Endothelial cell of umbilical vein (primary cell): Measurements from ENCODE around the gene MAP4K4. TPM values are rescaled to one million over a fixed set of nuclear protein-coding genes. Genes with fewer than 3 reads are reported as not detected.
"Not testable (repeated sequence)": the region's sequence is repeated elsewhere in the genome, so short reads cannot be mapped to it uniquely, and the experiment has no call there.

Source experiments
- BruUV-seq: library from RNA; stranded (reverse); fragments of 400-500 nt; replicated peaks from 2 replicates; lab custom pipeline; 2021; lab: Mats Ljungman, UMichigan
- CTCF ChIA-PET: fragments of 300-600, 350-600 bp; sonication (Branson Sonifier 250); formaldehyde crosslinking; loops from one replicate; lab custom pipeline; 2021; ENCODE audit warnings: antibody characterized with exemption, inconsistent platforms; lab: Charles Lee
- POLR2A ChIA-PET: fragments of 300-600, 350-600 bp; sonication (Branson Sonifier 250); formaldehyde crosslinking; loops from one replicate; lab custom pipeline; 2021; ENCODE audit warnings: antibody characterized with exemption, inconsistent platforms; lab: Charles Lee
- DNase-seq: peaks from one replicate; pipeline ENCODE4 v3.0.0-alpha.2; 2011; ENCODE audit warnings: low read depth, low spot score
- FAIRE-seq: peaks from 2 replicates; lab custom pipeline; 2011; peaks lifted over from hg19 to GRCh38; lab: Jason Lieb, UNC
- H2AFZ ChIP-seq: 2 replicates; pipeline ENCODE4 v1.6.0; 2012; ENCODE audit warnings: low read depth, low read length, control low read depth, inconsistent platforms
- H3K27ac ChIP-seq: 2 replicates; pipeline ENCODE4 v1.5.1; 2011; ENCODE audit warnings: low read depth, mild to moderate bottlenecking, control low read depth, low read length, moderate library complexity; ENCODE audit not compliant: insufficient read depth
- H3K27me3 ChIP-seq, 2 experiments: 2 replicates each; pipeline versions ENCODE4 v1.6.0 to v1.6.1; 2011; ENCODE audit warnings: low read length in 2 of 2, mixed read lengths in 1 of 2; ENCODE audit not compliant: control insufficient read depth in 2 of 2, insufficient read depth in 2 of 2
- H3K36me3 ChIP-seq, 2 experiments: 2 replicates in 1 of 2; 3 replicates in 1 of 2; pipeline ENCODE4 v1.5.1; 2011; ENCODE audit warnings: low read length in 2 of 2, mild to moderate bottlenecking in 1 of 2, moderate library complexity in 1 of 2; ENCODE audit not compliant: control insufficient read depth in 2 of 2, insufficient read depth in 2 of 2; ENCODE audit errors: extremely low read depth in 1 of 2
- H3K4me1 ChIP-seq: 3 replicates; pipeline ENCODE4 v1.5.1; 2011; ENCODE audit warnings: mild to moderate bottlenecking, low read length; ENCODE audit not compliant: control insufficient read depth, insufficient read depth; ENCODE audit errors: extremely low read depth
- H3K4me2 ChIP-seq: 2 replicates; pipeline ENCODE4 v1.6.1; 2011; ENCODE audit warnings: low read length, control low read depth, mixed read lengths; ENCODE audit not compliant: insufficient read depth
- H3K4me3 ChIP-seq, 3 experiments: fragments of 200-600 bp in 1 of 3; sonication (generic), shearing (Covaris generic) in 1 of 3; replicated peaks in 1 of 3; 2 replicates each; pipeline ENCODE4 v1.5.1; 2011 to 2016; ENCODE audit warnings: control low read depth in 3 of 3, low read length in 3 of 3, mild to moderate bottlenecking in 2 of 3, inconsistent platforms in 1 of 3, low read depth in 1 of 3, moderate library complexity in 1 of 3; ENCODE audit not compliant: insufficient read depth in 1 of 3
- H3K79me2 ChIP-seq: 2 replicates; pipeline ENCODE4 v1.6.0; 2012; ENCODE audit warnings: low read length, inconsistent platforms; ENCODE audit not compliant: control insufficient read depth, insufficient read depth
- H3K9ac ChIP-seq: replicated peaks from 2 replicates; pipeline ENCODE3; 2011; ENCODE audit warnings: low read length, control low read depth; ENCODE audit not compliant: insufficient read depth; ENCODE audit errors: extremely low read depth
- H3K9me1 ChIP-seq: replicated peaks from 3 replicates; pipeline ENCODE4 v1.6.0; 2011; ENCODE audit warnings: mild to moderate bottlenecking, low read length; ENCODE audit not compliant: control insufficient read depth, insufficient read depth; ENCODE audit errors: extremely low read depth
- H3K9me3 ChIP-seq: replicated peaks from 2 replicates; pipeline ENCODE4 v1.5.1; 2012; ENCODE audit warnings: low read length, inconsistent platforms; ENCODE audit not compliant: control insufficient read depth, insufficient read depth
- H4K20me1 ChIP-seq: replicated peaks from 2 replicates; pipeline ENCODE3; 2011; ENCODE audit warnings: mild to moderate bottlenecking, low read length; ENCODE audit not compliant: control insufficient read depth, insufficient read depth; ENCODE audit errors: extremely low read depth
- EZH2 ChIP-seq: IDR thresholded peaks from 2 replicates; pipeline ENCODE4 v1.6.1; 2012; ENCODE audit warnings: borderline replicate concordance, low read depth, mild to moderate bottlenecking, moderate library complexity, low read length, inconsistent platforms; ENCODE audit not compliant: severe bottlenecking
- FOS ChIP-seq: IDR thresholded peaks from 2 replicates; pipeline ENCODE4 v1.6.1; 2011; ENCODE audit warnings: mild to moderate bottlenecking, low read length, moderate library complexity, borderline replicate concordance; ENCODE audit not compliant: insufficient read depth
- GATA2 ChIP-seq: IDR thresholded peaks from 2 replicates; pipeline ENCODE4 v1.7.0; 2011; ENCODE audit warnings: low read depth, mild to moderate bottlenecking, moderate library complexity, mixed read lengths, low read length; ENCODE audit not compliant: insufficient read length, insufficient read depth
- JUN ChIP-seq: IDR thresholded peaks from 2 replicates; pipeline ENCODE4 v1.6.1; 2011; ENCODE audit warnings: borderline replicate concordance, low read depth; ENCODE audit not compliant: insufficient read length, insufficient read depth
- MAX ChIP-seq: IDR thresholded peaks from 2 replicates; pipeline ENCODE4 v1.6.1; 2011; ENCODE audit not compliant: insufficient read depth, insufficient read length
- MYC ChIP-seq: IDR thresholded peaks from one replicate; pipeline ENCODE4 v1.6.1; 2011; ENCODE audit warnings: mild to moderate bottlenecking, low read depth, low read length
- POLR2A ChIP-seq: IDR thresholded peaks from 2 replicates; pipeline ENCODE4 v1.6.1; 2012; ENCODE audit warnings: low read depth, mild to moderate bottlenecking, control low read depth, low read length
- POLR2AphosphoS5 ChIP-seq: IDR thresholded peaks from 2 replicates; pipeline ENCODE4 v1.6.1; 2012; ENCODE audit warnings: low read depth, mild to moderate bottlenecking, control low read depth, low read length, moderate library complexity; ENCODE audit not compliant: insufficient read depth
- dilution Hi-C: fragments of 300-500 bp; cut with MboI; formaldehyde crosslinking; loops from one replicate; pipeline ENCODE4 v1.15.0; 2019; ENCODE audit warnings: low sequenced_read_pairs; ENCODE audit not compliant: extremely low pct_ligation_motif_present
- intact Hi-C: fragments of 100-400 bp; cut with micrococcal nuclease; formaldehyde crosslinking; loops from one replicate; pipeline ENCODE4 v1.10.0; 2022
- polyA plus RNA-seq, 4 experiments: library from polyadenylated mRNA; depleted of rRNA in 3 of 4; stranded (reverse) in 3 of 4; unstranded in 1 of 4; fragments of >200 nt; gene quantifications; 2 replicates each; pipeline versions ENCODE4 v1.2.1 to v1.2.3, GENCODE V29; 2011 to 2012; ENCODE audit warnings: missing spikeins in 1 of 4
- total RNA-seq: library from RNA; stranded (reverse); gene quantifications from 2 replicates; pipeline ENCODE4 v1.2.3, GENCODE V29; 2021
- TF ChIP-seq, protein P1 (sequence below), 2 donors: IDR thresholded peaks; 1 replicate in 1 of 2; 2 replicates in 1 of 2; pipeline ENCODE4 v1.5.1; 2011; ENCODE audit warnings: low read length in 2 of 2, mild to moderate bottlenecking in 2 of 2, moderate library complexity in 2 of 2, control low read depth in 1 of 2, inconsistent platforms in 1 of 2, low read depth in 1 of 2; ENCODE audit not compliant: insufficient read depth in 1 of 2; ENCODE audit errors: extremely low read depth in 1 of 2

Gene MAP4K4
- total and polyA plus RNA-seq, 2 donors (not counting 3 experiments of a cell fraction or from before 2014, with no cell fraction given) = 79.4 to 269 TPM

- FAIRE-seq (no peak), DNase-seq (no peak)
- Histone ChIP-seq H3K4me2 (no peak overlapping the region), H3K9me1 (no peaks in the 10 kb centered on the region), H3K4me1 (no peaks in the 10 kb centered on the region), H3K36me3 (no peaks in the 10 kb centered on the region), H3K4me3 (no peak overlapping the region), H2AFZ (no peak overlapping the region), H4K20me1 (no peaks in the 10 kb centered on the region), H3K27ac (no peak overlapping the region), H3K27me3 (peaks cover 5 to 13% of the 10 kb centered on the region in 2 experiments), H3K9me3 (no peaks in the 10 kb centered on the region), H3K9ac (no peak overlapping the region), H3K79me2 (no peaks in the 10 kb centered on the region)
- BruUV-seq = no TSS peak
- no peak for TF ChIP-seq FOS
- TF ChIP-seq POLR2AphosphoS5 = no peak
- no peak for TF ChIP-seq GATA2
- no peak for TF ChIP-seq JUN
- TF ChIP-seq MYC = no peak
- TF ChIP-seq EZH2 = no peak
- TF ChIP-seq POLR2A = no peak
- TF ChIP-seq, protein P1, sequence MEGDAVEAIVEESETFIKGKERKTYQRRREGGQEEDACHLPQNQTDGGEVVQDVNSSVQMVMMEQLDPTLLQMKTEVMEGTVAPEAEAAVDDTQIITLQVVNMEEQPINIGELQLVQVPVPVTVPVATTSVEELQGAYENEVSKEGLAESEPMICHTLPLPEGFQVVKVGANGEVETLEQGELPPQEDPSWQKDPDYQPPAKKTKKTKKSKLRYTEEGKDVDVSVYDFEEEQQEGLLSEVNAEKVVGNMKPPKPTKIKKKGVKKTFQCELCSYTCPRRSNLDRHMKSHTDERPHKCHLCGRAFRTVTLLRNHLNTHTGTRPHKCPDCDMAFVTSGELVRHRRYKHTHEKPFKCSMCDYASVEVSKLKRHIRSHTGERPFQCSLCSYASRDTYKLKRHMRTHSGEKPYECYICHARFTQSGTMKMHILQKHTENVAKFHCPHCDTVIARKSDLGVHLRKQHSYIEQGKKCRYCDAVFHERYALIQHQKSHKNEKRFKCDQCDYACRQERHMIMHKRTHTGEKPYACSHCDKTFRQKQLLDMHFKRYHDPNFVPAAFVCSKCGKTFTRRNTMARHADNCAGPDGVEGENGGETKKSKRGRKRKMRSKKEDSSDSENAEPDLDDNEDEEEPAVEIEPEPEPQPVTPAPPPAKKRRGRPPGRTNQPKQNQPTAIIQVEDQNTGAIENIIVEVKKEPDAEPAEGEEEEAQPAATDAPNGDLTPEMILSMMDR (IDR thresholded peaks at IDR 0.05; ENCODE audit: extremely low read depth in 1 of 2, insufficient read depth in 1 of 2, low read depth in 1 of 2, low read length in 2 of 2) = no peak
- TF ChIP-seq MAX = no peak
- dilution Hi-C loops = no loop called here
- CTCF ChIA-PET = no interaction called here
- intact Hi-C loops = no loop called here
- POLR2A ChIA-PET = no interaction called here
Observed at GRCh38 chr2:101921953-101922325, 224.4 kb downstream of the MAP4K4 start.

DNA sequence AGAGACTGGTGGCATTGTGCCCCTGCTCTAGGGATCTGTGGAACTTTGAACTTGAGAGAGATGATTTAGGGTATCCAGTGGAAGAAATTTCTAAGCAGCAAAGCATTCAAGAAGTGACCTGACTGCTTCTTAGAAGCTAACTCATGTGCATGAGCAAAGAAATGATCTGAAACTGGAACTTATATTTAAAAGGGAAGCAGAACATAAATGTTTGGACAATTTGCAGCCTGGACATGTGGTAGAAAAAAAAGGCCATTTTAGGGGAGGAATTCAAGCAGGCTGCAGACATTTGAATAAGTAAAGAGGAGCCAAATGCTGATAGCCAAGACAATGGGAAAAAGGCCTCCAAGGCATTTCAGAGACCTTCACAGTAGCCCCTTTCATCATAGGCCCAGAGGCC lies 226.8 kb downstream of the MAP4K4 start:
- POLR2A ChIA-PET, DNase-seq, H3K4me1 ChIP-seq, H3K79me2 ChIP-seq, dilution Hi-C loops, H3K4me2 ChIP-seq, H3K27me3 ChIP-seq, H3K9me3 ChIP-seq, H3K27ac ChIP-seq, H3K9ac ChIP-seq, H3K9me1 ChIP-seq, H3K36me3 ChIP-seq, H2AFZ ChIP-seq, FAIRE-seq, BruUV-seq, CTCF ChIA-PET, H3K4me3 ChIP-seq, H4K20me1 ChIP-seq, intact Hi-C loops: not testable (repeated sequence)
